HepG2 (cell line): ENCODE data around the gene DIPK1C.

Source experiments
- CTCF ChIP-seq: sonication (generic); formaldehyde crosslinking; IDR thresholded peaks from 2 replicates; pipeline ENCODE4 v1.5.0; 2020; ENCODE audit warnings: mild to moderate bottlenecking, missing genetic modification reagents, moderate library complexity
- MAX ChIP-seq: IDR thresholded peaks from 2 replicates; pipeline ENCODE4 v1.6.1; 2012; ENCODE audit warnings: inconsistent platforms
- MXI1 ChIP-seq: IDR thresholded peaks from 3 replicates; pipeline ENCODE4 v1.6.1; 2012; ENCODE audit warnings: low read depth, low read length, inconsistent platforms, borderline replicate concordance

GRCh38 chr18:74400813-74401212, 56.3 kb downstream of the DIPK1C start:
- TF ChIP-seq CTCF (no peak), MAX (no peak), MXI1 (no peak)
